Measurements from ENCODE around the gene ZPR1.

The ZPR1 gene

GRCh38 chr11:116731821-116732220 lies 56.0 kb downstream of the ZPR1 start:
- no peak for TF ChIP-seq CTCF (IDR thresholded peaks at IDR 0.05)

- no peak for TF ChIP-seq CTCF (IDR thresholded peaks at IDR 0.05)
These were observed 56.6 kb downstream of the ZPR1 start for GRCh38 chr11:116731097-116731761.

GRCh38 chr11:116730601-116731000 lies 57.2 kb downstream of the ZPR1 start:
- no peak for TF ChIP-seq CTCF (IDR thresholded peaks at IDR 0.05)

- no peak for TF ChIP-seq CTCF (IDR thresholded peaks at IDR 0.05)
These were observed 57.6 kb downstream of the ZPR1 start for GRCh38 chr11:116730241-116730561.

- TF ChIP-seq CTCF (IDR thresholded peaks at IDR 0.05) = no peak
These were observed 58.2 kb downstream of the ZPR1 start for GRCh38 chr11:116729501-116730240.

GRCh38 chr11:116727990-116728389 lies 59.8 kb downstream of the ZPR1 start:
- TF ChIP-seq CTCF (IDR thresholded peaks at IDR 0.05) = no peak

GRCh38 chr11:116725434-116726221 lies 62.2 kb downstream of the ZPR1 start:
- no peak for TF ChIP-seq CTCF (IDR thresholded peaks at IDR 0.05)

Data from LNCAP (cell line).